Measurements from ENCODE around the gene LYPD5. TPM values are rescaled to one million over a fixed set of nuclear protein-coding genes. Genes with fewer than 3 reads are reported as not detected.

The LYPD5 gene
- total RNA-seq (ENCODE audit: low replicate concordance): 0.85 and 3.9 TPM in 2 replicates
- long read RNA-seq, transcript LYPD5-201 (5 exons, 2,499 nt): major isoform, 6 of 8 reads
- long read RNA-seq, partial matches to known transcripts: 0 of 8 reads
- long read RNA-seq, other reads (novel, unspliced or antisense): 0 of 8 reads

DNA sequence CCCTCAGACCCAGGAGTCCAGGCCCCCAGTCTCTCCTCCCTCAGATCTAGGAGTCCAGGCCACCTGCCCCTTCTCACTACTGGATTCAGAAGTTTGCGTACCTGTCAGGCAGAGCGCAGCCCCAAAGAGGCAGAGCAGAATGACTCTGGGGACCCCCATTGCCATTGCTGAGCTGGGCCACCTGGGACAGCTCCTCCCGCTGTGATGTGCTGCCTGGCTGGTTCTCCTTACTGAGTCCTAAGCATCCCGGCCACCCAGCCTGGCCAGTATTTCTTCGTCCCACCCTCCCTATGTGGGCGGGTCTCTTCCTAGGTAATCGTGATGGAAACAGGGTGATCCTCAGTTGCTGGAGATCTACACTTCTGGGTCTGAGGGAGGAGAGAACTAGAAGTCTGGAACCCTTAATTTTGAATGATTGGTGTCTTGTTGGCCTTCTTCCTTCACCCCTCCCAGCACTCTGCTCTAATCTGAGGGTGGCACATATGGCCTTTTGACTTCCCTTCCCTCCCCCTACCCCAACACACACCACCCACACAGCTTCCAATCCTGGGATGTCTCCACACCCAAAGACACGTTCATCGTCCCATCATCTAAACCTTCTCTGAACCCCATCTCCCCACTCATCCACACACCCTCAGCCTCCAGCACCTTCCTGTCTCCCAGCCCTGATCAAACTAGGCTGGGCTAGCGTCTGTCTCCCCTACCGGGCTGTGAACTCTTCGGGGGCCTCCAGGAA is at the start of gene LYPD5:
LYPD5 (minus strand) TSS at position 232 of the 736 bp plus-strand sequence; CDS start at position 165, 67 bp downstream.
- DNase-seq (ENCODE audit: extremely low spot score, unreplicated experiment): no peak
- no peak for TF ChIP-seq CTCF (conservative IDR thresholded peaks at IDR 0.05)
- Mint-ChIP-seq H3K4me1 (ENCODE audit: unreplicated experiment) (peaks cover 5% of the 10 kb centered on the region), H3K27me3 (peaks cover 43% of the 10 kb centered on the region), H3K4me3 (no peak within 1 kb of the TSS), H3K9me3 (no peaks in the 10 kb centered on the region), H3K27ac (peak within 1 kb of the TSS; percentile 31), H3K36me3 (no peaks in the 10 kb centered on the region)

DNA sequence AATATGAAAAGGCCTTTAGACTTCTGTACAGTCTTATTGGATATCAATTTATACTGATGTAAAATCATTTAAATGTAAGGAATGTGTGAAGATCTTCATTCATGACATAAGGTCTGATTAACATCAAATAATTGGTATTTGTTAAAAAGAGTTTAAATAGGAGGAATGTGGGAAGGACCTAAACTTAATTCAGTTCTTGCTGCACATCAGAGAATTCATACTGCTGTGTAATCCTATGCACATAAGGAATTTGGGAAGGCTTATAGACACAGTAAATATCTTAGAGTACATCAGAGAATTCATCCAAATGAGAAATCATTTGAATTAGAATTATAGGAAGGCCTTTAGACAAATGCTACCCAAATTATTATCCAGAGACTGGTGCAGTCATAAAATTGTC is 46.6 kb upstream of the LYPD5 start:
- no peak overlapping the region for H3K4me3 Mint-ChIP-seq
- H3K36me3 Mint-ChIP-seq: peaks cover 66% of the 10 kb centered on the region
- no peak overlapping the region for H3K27ac Mint-ChIP-seq
- DNase-seq (ENCODE audit: extremely low spot score, unreplicated experiment): no peak
- peaks cover 25% of the 10 kb centered on the region for H3K9me3 Mint-ChIP-seq
- H3K27me3 Mint-ChIP-seq: no peaks in the 10 kb centered on the region
- TF ChIP-seq CTCF (conservative IDR thresholded peaks at IDR 0.05): no peak
- no peaks in the 10 kb centered on the region for H3K4me1 Mint-ChIP-seq (ENCODE audit: unreplicated experiment)

DNA sequence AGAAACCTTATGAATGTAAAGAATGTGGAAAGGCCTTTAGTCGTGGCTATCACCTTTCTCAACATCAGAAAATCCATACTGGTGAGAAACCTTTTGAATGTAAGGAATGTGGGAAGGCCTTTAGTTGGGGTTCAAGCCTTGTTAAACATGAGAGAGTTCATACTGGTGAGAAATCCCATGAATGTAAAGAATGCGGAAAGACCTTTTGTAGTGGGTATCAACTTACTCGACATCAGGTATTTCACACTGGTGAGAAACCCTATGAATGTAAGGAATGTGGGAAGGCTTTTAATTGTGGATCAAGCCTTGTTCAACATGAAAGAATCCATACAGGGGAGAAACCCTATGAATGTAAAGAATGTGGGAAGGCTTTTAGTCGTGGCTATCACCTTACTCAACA is 45.6 kb upstream of the LYPD5 start:
- H3K4me1 Mint-ChIP-seq (ENCODE audit: unreplicated experiment): no peaks in the 10 kb centered on the region
- no peak overlapping the region for H3K27ac Mint-ChIP-seq
- TF ChIP-seq CTCF (conservative IDR thresholded peaks at IDR 0.05): no peak
- peaks cover 70% of the 10 kb centered on the region for H3K36me3 Mint-ChIP-seq
- DNase-seq (ENCODE audit: extremely low spot score, unreplicated experiment): no peak
- no peak overlapping the region for H3K4me3 Mint-ChIP-seq
- H3K27me3 Mint-ChIP-seq: no peaks in the 10 kb centered on the region
- H3K9me3 Mint-ChIP-seq: peaks cover 25% of the 10 kb centered on the region

DNA sequence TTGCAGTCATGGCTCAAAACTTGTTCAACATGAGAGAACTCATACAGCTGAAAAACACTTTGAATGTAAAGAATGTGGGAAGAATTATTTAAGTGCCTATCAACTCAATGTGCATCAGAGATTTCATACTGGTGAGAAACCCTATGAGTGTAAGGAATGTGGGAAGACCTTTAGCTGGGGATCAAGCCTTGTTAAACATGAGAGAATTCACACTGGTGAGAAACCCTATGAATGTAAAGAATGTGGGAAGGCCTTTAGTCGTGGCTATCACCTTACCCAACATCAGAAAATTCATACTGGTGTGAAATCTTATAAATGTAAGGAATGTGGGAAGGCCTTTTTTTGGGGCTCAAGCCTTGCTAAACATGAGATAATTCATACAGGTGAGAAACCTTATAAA is 45.0 kb upstream of the LYPD5 start:
- peaks cover 68% of the 10 kb centered on the region for H3K36me3 Mint-ChIP-seq
- TF ChIP-seq CTCF (conservative IDR thresholded peaks at IDR 0.05): no peak
- no peak overlapping the region for H3K27ac Mint-ChIP-seq
- peaks cover 20% of the 10 kb centered on the region for H3K9me3 Mint-ChIP-seq
- H3K4me1 Mint-ChIP-seq (ENCODE audit: unreplicated experiment): no peaks in the 10 kb centered on the region
- no peak for DNase-seq (ENCODE audit: extremely low spot score, unreplicated experiment)
- no peaks in the 10 kb centered on the region for H3K27me3 Mint-ChIP-seq
- H3K4me3 Mint-ChIP-seq: no peak overlapping the region

DNA sequence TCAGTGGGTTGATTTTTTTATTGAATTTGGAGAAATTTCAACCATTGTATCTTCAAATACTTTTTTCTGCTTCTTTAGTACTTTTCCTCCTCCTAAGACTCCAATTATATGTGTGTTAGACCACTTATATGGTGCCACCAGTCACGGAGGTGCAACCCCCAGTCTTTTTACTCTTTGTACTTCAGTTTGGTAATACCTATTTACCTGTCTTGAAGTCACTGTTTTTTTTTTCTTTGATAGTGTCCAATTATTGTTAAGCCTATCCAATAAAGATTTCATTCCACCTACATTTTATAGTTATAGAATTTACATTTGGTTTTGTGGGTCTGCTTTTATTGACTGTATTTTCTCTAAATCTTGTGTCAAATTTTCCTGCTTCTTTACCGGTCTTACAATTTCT is 39.8 kb upstream of the LYPD5 start:
- no peak for DNase-seq (ENCODE audit: extremely low spot score, unreplicated experiment)
- Mint-ChIP-seq H3K4me3 (no peak overlapping the region), H3K4me1 (ENCODE audit: unreplicated experiment) (no peaks in the 10 kb centered on the region), H3K9me3 (peaks cover 27% of the 10 kb centered on the region), H3K36me3 (peaks cover 74% of the 10 kb centered on the region), H3K27me3 (no peaks in the 10 kb centered on the region), H3K27ac (no peak overlapping the region)
- no peak for TF ChIP-seq CTCF (conservative IDR thresholded peaks at IDR 0.05)

Measured in type B pancreatic cell (in vitro differentiated cells).